ENCODE measurements around the gene TSPAN9. TPM values are rescaled to one million over a fixed set of nuclear protein-coding genes. Genes with fewer than 3 reads are reported as not detected.

TSPAN9 gene
- total and polyA plus RNA-seq, 11 donors = 70.0 to 387 (median 151) TPM

DNA sequence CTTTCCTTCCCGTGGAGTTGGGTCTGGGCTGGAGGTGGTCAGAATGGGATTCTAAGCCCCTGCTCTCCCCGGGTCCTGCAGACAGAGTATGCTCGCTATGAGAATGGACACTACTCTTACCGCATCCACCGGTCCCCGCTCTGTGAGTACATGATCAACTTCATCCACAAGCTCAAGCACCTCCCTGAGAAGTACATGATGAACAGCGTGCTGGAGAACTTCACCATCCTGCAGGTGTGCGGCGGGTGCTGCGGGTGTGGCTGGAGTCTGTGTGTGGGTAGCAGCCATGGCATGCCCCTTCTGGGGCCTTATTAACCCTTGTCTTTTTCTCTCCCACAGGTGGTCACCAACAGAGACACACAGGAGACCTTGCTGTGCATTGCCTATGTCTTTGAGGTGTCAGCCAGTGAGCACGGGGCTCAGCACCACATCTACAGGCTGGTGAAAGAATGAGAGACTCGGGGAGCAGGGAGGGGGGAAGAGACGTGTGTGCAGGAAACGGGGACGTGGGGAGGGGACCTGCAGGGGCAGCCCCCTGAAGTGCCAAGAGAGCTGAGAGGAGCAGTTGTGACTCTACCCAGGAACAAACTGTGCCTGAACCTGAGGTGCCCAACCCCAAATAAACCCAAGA lies 37.0 kb upstream of the TSPAN9 start:
- intact Hi-C loops (cut with DNase I) = loop anchor here in 1 of 10 donors (2.0 kb wide), 1 partner anchor 187 kb away; no protein-coding TSS in a partner anchor
- TF ChIP-seq POLR2A (IDR thresholded peaks at IDR 0.05) = no peak
- TF ChIP-seq, protein P1, sequence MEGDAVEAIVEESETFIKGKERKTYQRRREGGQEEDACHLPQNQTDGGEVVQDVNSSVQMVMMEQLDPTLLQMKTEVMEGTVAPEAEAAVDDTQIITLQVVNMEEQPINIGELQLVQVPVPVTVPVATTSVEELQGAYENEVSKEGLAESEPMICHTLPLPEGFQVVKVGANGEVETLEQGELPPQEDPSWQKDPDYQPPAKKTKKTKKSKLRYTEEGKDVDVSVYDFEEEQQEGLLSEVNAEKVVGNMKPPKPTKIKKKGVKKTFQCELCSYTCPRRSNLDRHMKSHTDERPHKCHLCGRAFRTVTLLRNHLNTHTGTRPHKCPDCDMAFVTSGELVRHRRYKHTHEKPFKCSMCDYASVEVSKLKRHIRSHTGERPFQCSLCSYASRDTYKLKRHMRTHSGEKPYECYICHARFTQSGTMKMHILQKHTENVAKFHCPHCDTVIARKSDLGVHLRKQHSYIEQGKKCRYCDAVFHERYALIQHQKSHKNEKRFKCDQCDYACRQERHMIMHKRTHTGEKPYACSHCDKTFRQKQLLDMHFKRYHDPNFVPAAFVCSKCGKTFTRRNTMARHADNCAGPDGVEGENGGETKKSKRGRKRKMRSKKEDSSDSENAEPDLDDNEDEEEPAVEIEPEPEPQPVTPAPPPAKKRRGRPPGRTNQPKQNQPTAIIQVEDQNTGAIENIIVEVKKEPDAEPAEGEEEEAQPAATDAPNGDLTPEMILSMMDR (IDR thresholded peaks at IDR 0.05) = no peak

DNA sequence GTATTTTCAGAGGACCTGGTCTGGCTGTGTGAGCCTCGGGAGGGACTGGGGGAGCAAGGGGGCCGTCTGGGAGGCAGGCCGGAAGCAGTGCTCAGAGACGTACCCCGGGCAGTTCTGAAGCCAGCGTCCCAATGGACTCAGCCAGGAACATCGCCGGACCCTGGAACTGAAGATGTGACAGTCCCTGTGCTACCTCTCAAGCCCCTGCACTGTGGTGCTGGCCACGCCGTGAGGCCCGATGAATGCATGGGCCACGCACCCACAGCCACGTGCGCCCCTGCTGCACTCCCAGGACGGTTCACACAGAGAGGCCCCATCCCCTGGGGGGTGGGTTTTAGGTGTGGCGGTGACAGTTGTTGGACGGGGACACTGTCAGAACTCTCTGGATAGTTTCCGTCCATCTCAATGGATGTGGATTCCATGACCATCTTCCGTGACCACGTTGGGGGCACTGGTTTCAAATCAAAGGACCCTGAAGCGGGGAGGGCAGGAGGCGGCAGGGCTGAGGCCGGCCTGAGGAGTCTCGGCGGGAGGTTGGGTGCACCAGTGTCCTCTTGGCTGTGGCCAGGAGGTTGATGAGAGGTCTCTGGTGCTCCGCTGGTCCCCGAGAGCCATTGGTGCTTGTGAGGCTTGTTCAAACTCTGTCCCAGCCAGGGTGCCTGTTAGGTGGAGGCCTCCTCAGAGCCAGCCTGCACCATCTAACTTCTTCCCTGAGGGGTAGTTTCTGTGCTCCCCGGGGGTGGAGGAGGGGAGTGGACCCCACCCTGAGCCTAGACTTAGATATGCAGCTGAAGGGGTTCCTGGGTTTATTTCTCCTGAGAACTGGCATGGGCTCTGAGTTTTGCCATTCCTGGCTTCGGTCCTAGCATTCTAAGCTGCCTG lies 36.3 kb upstream of the TSPAN9 start:
- no peaks in the 10 kb centered on the region for H3K9me3 ChIP-seq
- intact Hi-C loops (cut with DNase I) = loop anchor here in 1 of 10 donors (2.0 kb wide), 1 partner anchor 188 kb away; no protein-coding TSS in a partner anchor
- no peak overlapping the region for H3K4me3 ChIP-seq
- 90 to 94% (median 92%) methylated on average over 20 to 29 of the region's 29 CpGs for WGBS, 4 donors
- DNase-seq (peak in 2 of 5 donors; percentile 27 to 52), ATAC-seq (no peak)
- peaks cover 0 to 31% (median 9%) of the 10 kb centered on the region in 9 donors for H3K36me3 ChIP-seq
- H3K4me1 ChIP-seq = peaks cover 0 to 25% (median 4%) of the 10 kb centered on the region in 12 donors
- TF ChIP-seq POLR2A (IDR thresholded peaks at IDR 0.05) = no peak
- TF ChIP-seq, protein P1 (IDR thresholded peaks at IDR 0.05) = no peak
- no peak overlapping the region for H3K27ac ChIP-seq
- peaks cover 0 to 2% (median 0%) of the 10 kb centered on the region in 9 donors for H3K27me3 ChIP-seq

More for the DNA sequence above, 37.0 kb upstream of the TSPAN9 start:
- peaks cover 0 to 2% (median 0%) of the 10 kb centered on the region in 9 donors for H3K27me3 ChIP-seq
- peak in 2 of 5 donors; percentile 7 to 21 for DNase-seq
- WGBS, 4 donors = 84 to 96% (median 94%) methylated on average over 10 to 15 of the region's 15 CpGs
- H3K4me3 ChIP-seq = no peak overlapping the region
- H3K36me3 ChIP-seq = peaks cover 0 to 31% (median 9%) of the 10 kb centered on the region in 9 donors
- H3K9me3 ChIP-seq = no peaks in the 10 kb centered on the region
- H3K27ac ChIP-seq = no peak overlapping the region
- peaks cover 0 to 26% (median 7%) of the 10 kb centered on the region in 12 donors for H3K4me1 ChIP-seq
- no peak for ATAC-seq

DNA sequence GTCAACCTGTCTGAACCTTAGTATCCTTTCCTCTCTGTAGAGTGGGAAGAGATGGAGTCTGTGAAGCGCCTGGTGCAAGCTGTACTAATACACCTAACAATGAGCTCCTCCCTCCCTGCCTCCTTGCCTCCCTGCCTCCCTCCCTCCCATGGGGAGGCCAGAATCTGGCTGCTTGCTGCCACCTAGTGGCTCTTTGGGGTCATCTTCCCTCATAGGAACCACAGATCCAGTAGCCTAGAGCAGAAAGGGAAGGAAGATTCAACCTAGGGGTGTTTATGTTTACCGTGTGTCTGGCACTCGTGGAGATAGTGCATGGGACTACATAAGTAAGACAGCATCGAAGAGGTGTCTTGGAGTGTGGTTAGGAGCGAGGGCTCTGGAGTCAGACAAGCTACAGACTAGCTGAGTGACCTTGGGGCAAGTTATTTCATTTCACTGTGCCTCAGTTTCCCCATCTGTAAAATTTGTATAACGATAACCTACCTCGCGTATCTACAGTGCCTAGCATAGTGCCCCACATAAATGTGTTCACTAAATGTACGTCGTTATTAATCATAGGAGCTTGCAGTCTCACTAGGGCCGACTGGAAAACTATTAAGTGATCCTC lies 35.5 kb upstream of the TSPAN9 start:
- Histone ChIP-seq H3K36me3 (peaks cover 0 to 31% (median 9%) of the 10 kb centered on the region in 9 donors), H3K4me3 (no peak overlapping the region)
- DNase-seq = peak; percentile 51 to 63 (median 60)

More for the DNA sequence above, 35.5 kb upstream of the TSPAN9 start:
- Histone ChIP-seq H3K9me3 (no peaks in the 10 kb centered on the region), H3K27me3 (peaks cover 0 to 2% (median 0%) of the 10 kb centered on the region in 9 donors), H3K4me1 (peaks cover 0 to 24% (median 5%) of the 10 kb centered on the region in 12 donors), H3K27ac (peak overlapping the region in 1 of 12 donors; percentile 35)
- intact Hi-C loops (cut with DNase I) = loop anchor here in 1 of 10 donors (2.0 kb wide), 1 partner anchor 189 kb away; no protein-coding TSS in a partner anchor
- WGBS, 4 donors = 72 to 75% (median 75%) methylated on average over 11 of the region's 11 CpGs
- TF ChIP-seq, protein P1 (IDR thresholded peaks at IDR 0.05) = peak; percentile 47 to 75 (median 66)
- TF ChIP-seq POLR2A (IDR thresholded peaks at IDR 0.05) = no peak
- peak in 3 of 4 donors; percentile 27 to 53 (median 35) for ATAC-seq

All from heart left ventricle (tissue), 16 donors.